HG03575 (cell line): Measurements from ENCODE around the gene CYP20A1.

Source experiments
- ATAC-seq: cut with Tn5 transposase; IDR thresholded peaks from one replicate; pipeline ENCODE4 v1.9.1; 2021; ENCODE audit not compliant: unreplicated experiment, insufficient number of reproducible peaks, low FRiP score; ENCODE audit errors: extremely low read depth

CYP20A1 gene

GRCh38 chr2:203344667-203345066, 105.8 kb downstream of the CYP20A1 start:
- no peak for ATAC-seq

GRCh38 chr2:203346612-203347011, 107.8 kb downstream of the CYP20A1 start:
- ATAC-seq = no peak

GRCh38 chr2:203347375-203347774, 108.6 kb downstream of the CYP20A1 start:
- no peak for ATAC-seq

GRCh38 chr2:203352604-203353255, 113.9 kb downstream of the CYP20A1 start:
- no peak for ATAC-seq

- ATAC-seq = no peak
These were observed 116.1 kb downstream of the CYP20A1 start for GRCh38 chr2:203354966-203355365.
